Fibroblast of lung (primary cell): Measurements from ENCODE around the gene TMEM178B.

Experiments used
- CTCF ChIP-seq, 2 donors: IDR thresholded peaks in 1 of 2; conservative IDR thresholded peaks in 1 of 2; 1 replicate in 1 of 2; 2 replicates in 1 of 2; pipeline ENCODE4 v1.5.1; 2011 to 2012; ENCODE audit warnings: low read length in 2 of 2, control low read depth in 1 of 2, inconsistent platforms in 1 of 2, low read depth in 1 of 2, mild to moderate bottlenecking in 1 of 2
- EZH2 ChIP-seq: IDR thresholded peaks from 2 replicates; pipeline ENCODE4 v1.5.1; 2012; ENCODE audit warnings: low read length, control low read depth, mild to moderate bottlenecking; ENCODE audit errors: missing control alignments

- TF ChIP-seq CTCF (conservative IDR thresholded peaks at IDR 0.05 in 1 of 2, IDR thresholded peaks at IDR 0.05 in 1 of 2; ENCODE audit: low read depth in 1 of 2, low read length in 2 of 2), result no peak
- TF ChIP-seq EZH2, result no peak
These were observed 20.6 kb downstream of the TMEM178B start for GRCh38 chr7:141094336-141095070.
